Amygdala (tissue), 56 donors: ENCODE results near the gene CLDN14.
"Not testable (repeated sequence)": the region's sequence is repeated elsewhere in the genome, so short reads cannot be mapped to it uniquely, and the experiment has no call there.

Experiments
- DNase-seq, 56 donors: peaks; one replicate each; lab custom pipeline; 2025; lab: John Stamatoyannopoulos, UW

Gene CLDN14

GRCh38 chr21:36502365-36502764, 22.4 kb upstream of the CLDN14 start:
- DNase-seq = no peak

- DNase-seq = no peak
Observed at GRCh38 chr21:36501589-36501892, 21.6 kb upstream of the CLDN14 start.

- no peak for DNase-seq
Observed at GRCh38 chr21:36499578-36500471, 19.9 kb upstream of the CLDN14 start.

- DNase-seq = no peak
Observed at GRCh38 chr21:36494557-36494956, 14.6 kb upstream of the CLDN14 start.

GRCh38 chr21:36491209-36491910, 11.4 kb upstream of the CLDN14 start:
- no peak for DNase-seq

- DNase-seq = no peak
Observed at GRCh38 chr21:36489776-36490165, 9.8 kb upstream of the CLDN14 start.

- DNase-seq = no peak
Observed at GRCh38 chr21:36489103-36489775, 9.3 kb upstream of the CLDN14 start.

- DNase-seq = no peak
Observed at GRCh38 chr21:36487641-36488307, 7.9 kb upstream of the CLDN14 start.

GRCh38 chr21:36486246-36486645, 6.3 kb upstream of the CLDN14 start:
- DNase-seq = no peak

- DNase-seq = no peak
Observed at GRCh38 chr21:36485476-36485875, 5.6 kb upstream of the CLDN14 start.

GRCh38 chr21:36483095-36483494, 3.2 kb upstream of the CLDN14 start:
- no peak for DNase-seq

- DNase-seq = no peak
Observed at GRCh38 chr21:36482673-36483072, 2.8 kb upstream of the CLDN14 start.

GRCh38 chr21:36482181-36482580, 2.3 kb upstream of the CLDN14 start:
- no peak for DNase-seq

- no peak for DNase-seq
Observed at GRCh38 chr21:36481639-36482038, 1.7 kb upstream of the CLDN14 start.

- no peak for DNase-seq
Observed at GRCh38 chr21:36480618-36481017, 696 bp upstream of the CLDN14 start.

GRCh38 chr21:36478941-36479340, 981 bp downstream of the CLDN14 start:
- peak in 14 of 56 donors; percentile 1 to 31 (median 12) for DNase-seq

GRCh38 chr21:36478207-36478701, 1.7 kb downstream of the CLDN14 start:
- DNase-seq = no peak

GRCh38 chr21:36477559-36477958, 2.4 kb downstream of the CLDN14 start:
- no peak for DNase-seq

- no peak for DNase-seq
Observed at GRCh38 chr21:36477001-36477400, 2.9 kb downstream of the CLDN14 start.

- not testable (repeated sequence) for DNase-seq
Observed at GRCh38 chr21:36476541-36476940, 3.4 kb downstream of the CLDN14 start.

GRCh38 chr21:36474591-36474990, 5.3 kb downstream of the CLDN14 start:
- no peak for DNase-seq
